NCI-H128 (cell line): ENCODE measurements around the gene RSPO1.
"Not testable (repeated sequence)": the region's sequence is repeated elsewhere in the genome, so short reads cannot be mapped to it uniquely, and the experiment has no call there.

Source experiments
- DNase-seq: peaks from one replicate; lab custom pipeline; 2025; ENCODE audit not compliant: unreplicated experiment; lab: John Stamatoyannopoulos, UW

Gene RSPO1

GRCh38 chr1:37622131-37622530, 12.6 kb downstream of the RSPO1 start:
- no peak for DNase-seq

GRCh38 chr1:37621326-37621870, 13.3 kb downstream of the RSPO1 start:
- DNase-seq = no peak

GRCh38 chr1:37620707-37621106, 14.0 kb downstream of the RSPO1 start:
- no peak for DNase-seq

- DNase-seq = no peak
Observed at GRCh38 chr1:37616330-37616729, 18.4 kb downstream of the RSPO1 start.

- no peak for DNase-seq
Observed at GRCh38 chr1:37614105-37614504, 20.6 kb downstream of the RSPO1 start.

- DNase-seq = no peak
Observed at GRCh38 chr1:37612186-37612585, 22.5 kb downstream of the RSPO1 start.

GRCh38 chr1:37609994-37610393, 24.7 kb downstream of the RSPO1 start:
- no peak for DNase-seq

- no peak for DNase-seq
Observed at GRCh38 chr1:37609002-37609401, 25.7 kb downstream of the RSPO1 start.

GRCh38 chr1:37606481-37607263, 28.0 kb downstream of the RSPO1 start:
- no peak for DNase-seq

GRCh38 chr1:37605806-37606474, 28.8 kb downstream of the RSPO1 start:
- DNase-seq = no peak

GRCh38 chr1:37605061-37605650, 29.5 kb downstream of the RSPO1 start:
- DNase-seq = no peak

GRCh38 chr1:37602750-37603694, 31.7 kb downstream of the RSPO1 start:
- DNase-seq = peak; percentile 38

- DNase-seq = no peak
Observed at GRCh38 chr1:37601441-37601840, 33.3 kb downstream of the RSPO1 start.

GRCh38 chr1:37599940-37600339, 34.8 kb downstream of the RSPO1 start:
- DNase-seq = no peak

- no peak for DNase-seq
Observed at GRCh38 chr1:37596182-37596667, 38.5 kb downstream of the RSPO1 start.

- peak; percentile 91 for DNase-seq
Observed at GRCh38 chr1:37595440-37596181, 39.1 kb downstream of the RSPO1 start, which contains the start of gene GNL2. Gene GNL2, minus strand, starts transcription at chr1:37595937. Its CDS starts 115 bp downstream, at chr1:37595822.

- DNase-seq = no peak
Observed at GRCh38 chr1:37593726-37594125, 41.0 kb downstream of the RSPO1 start.

GRCh38 chr1:37588939-37589338, 45.8 kb downstream of the RSPO1 start:
- DNase-seq = no peak

- not testable (repeated sequence) for DNase-seq
Observed at GRCh38 chr1:37584544-37584943, 50.1 kb downstream of the RSPO1 start.

- DNase-seq = no peak
Observed at GRCh38 chr1:37575692-37576091, 59.0 kb downstream of the RSPO1 start.
